ENCODE results near the gene WBP2. TPM values are rescaled to one million over a fixed set of nuclear protein-coding genes. Genes with fewer than 3 reads are reported as not detected.

Gene WBP2
- total RNA-seq, 2 experiments from 2014 or later: 65.0 to 68.7 TPM

DNA sequence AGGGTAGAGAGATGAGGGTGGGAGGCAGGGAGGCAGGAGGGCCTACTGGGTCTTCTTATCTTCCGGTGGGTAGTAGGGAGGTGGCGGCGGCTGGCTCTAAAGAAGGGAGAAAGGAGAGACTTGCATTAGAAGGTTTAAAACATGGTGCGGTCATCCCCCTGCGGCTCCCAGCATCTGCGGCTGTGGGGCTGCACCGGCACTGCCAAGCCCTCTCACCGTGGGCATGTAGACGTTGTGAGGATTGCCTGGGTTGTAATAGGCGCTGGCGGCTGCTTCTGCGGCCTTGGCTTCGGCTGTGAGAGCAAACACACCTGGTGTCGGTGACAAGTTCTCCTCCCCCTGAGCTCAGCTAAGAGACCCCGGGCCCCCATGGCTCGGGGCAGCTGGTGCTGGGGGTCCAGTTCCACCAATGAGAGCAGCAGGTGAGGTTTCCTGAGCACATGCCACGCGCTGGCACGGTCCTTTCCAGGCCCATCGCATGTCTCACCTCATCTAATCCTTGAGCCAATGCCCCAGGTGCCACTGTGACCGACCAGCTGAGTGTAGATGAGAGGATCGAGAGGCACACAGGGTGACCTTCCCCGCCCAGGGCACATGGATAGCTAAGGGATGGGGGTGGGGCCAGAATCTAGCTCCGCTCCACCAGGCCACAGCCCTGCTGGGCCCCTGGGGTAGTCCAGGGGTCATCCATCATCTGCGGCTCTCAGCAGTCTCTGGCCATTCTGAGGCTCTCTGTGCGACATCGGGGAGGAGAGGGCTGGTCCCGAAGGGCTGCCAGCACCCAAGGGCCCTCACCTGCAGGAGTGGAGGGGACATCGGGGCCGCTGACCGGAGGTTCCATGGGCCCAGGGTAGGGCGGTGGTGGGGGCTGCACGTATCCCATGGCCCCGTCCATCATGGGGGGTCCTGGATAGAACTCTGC lies 8.2 kb downstream of the WBP2 start:
- Mint-ChIP-seq H3K4me3 (no peak overlapping the region), H3K36me3 (ENCODE audit: low read depth) (peaks cover 11% of the 10 kb centered on the region), H3K9me3 (no peaks in the 10 kb centered on the region), H3K27me3 (ENCODE audit: low read depth) (no peaks in the 10 kb centered on the region), H3K27ac (no peak overlapping the region), H3K4me1 (ENCODE audit: low read depth) (peaks cover 21% of the 10 kb centered on the region)
- CTCF ChIA-PET: interaction anchor here (0.5 to 4.9 kb wide), 13 partner anchors 8 to 159 kb away, joined by 3 to 32 read pairs (median 7); partner anchors contain the start of genes GALK1 and WBP2
- no peak for DNase-seq
- intact Hi-C loops (cut with micrococcal nuclease): no loop called here

DNA sequence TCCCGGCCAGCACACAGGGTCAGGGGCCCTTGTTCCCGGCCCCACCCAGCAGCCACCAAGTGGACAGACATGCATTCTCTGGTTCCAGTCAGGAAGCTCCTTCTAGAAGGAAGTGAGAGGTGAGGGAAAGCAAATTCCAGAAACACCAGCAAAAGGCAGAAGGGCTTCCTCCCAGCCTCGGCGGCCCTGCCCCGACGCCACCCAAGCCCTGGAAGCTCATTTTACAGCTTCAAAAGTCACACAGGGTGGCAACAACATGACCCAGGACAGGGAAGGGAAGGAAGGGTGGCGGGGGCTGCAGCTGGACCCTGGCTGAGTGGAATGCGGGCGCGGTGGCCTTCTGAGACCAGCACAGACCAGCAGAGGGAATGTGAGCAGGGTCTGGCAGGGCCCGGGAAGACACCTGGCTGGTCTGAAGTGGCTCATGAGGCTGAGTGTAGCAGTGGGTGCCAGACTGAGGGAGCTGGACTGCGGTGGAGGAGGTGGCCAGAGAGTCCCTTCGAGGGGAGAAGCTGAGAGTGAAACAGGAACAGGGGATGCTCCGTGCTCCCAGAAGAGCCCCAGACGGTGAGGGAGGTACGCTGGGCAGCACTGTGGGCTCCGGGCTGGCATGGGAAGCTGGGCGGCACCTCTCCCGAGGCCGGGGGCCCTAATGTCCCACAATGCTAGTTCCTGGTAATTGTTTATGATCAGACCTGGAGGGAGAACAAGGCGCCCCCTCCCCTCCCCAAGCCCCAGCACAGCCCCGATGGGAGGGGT lies 9.0 kb downstream of the WBP2 start:
- CTCF ChIA-PET: interaction anchor here (1.4 to 4.9 kb wide), 9 partner anchors 9 to 93 kb away, joined by 3 to 32 read pairs (median 8); partner anchors contain the start of genes GALK1 and WBP2
- DNase-seq: no peak
- Mint-ChIP-seq H3K4me3 (no peak overlapping the region), H3K9me3 (no peaks in the 10 kb centered on the region), H3K27ac (peak overlapping the region; percentile 69), H3K4me1 (ENCODE audit: low read depth) (peaks cover 22% of the 10 kb centered on the region), H3K27me3 (ENCODE audit: low read depth) (no peaks in the 10 kb centered on the region), H3K36me3 (ENCODE audit: low read depth) (peaks cover 11% of the 10 kb centered on the region)
- intact Hi-C loops (cut with micrococcal nuclease): no loop called here

DNA sequence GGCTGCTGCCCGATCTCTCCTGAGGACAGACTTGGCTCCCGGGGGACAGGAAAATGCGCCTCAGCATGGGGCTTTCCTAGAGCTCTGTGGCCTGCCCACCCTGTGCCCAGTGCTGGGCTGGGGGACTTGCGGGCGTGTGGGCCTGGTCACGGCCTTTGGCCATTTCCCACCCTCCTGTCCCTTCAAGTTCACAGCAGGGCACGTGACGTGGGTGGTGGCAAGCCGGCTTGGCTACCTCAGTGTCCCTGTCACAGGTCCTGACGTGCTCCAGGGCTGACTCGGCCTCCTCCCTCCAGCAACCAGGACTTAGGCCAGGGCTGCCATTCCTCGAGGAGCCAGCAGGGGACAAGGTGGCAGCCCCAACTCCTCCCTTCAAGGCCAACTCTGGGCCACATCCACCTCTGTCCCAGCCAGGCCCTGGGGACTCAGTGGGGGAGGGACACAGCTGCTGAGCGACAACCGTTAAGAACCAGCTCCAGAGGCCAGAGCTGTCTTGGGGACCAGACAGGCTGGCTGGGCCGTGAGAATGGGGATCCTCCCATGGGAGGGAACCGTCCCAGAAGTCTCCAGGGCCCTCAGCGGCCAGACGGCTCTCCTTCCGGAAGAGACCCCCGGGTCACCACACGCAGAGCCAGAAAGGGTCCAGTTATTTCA lies 9.9 kb downstream of the WBP2 start:
- peak; percentile 76 for DNase-seq
- Mint-ChIP-seq H3K36me3 (ENCODE audit: low read depth) (peaks cover 13% of the 10 kb centered on the region), H3K4me3 (peak overlapping the region; percentile 95), H3K27ac (peak overlapping the region; percentile 72), H3K27me3 (ENCODE audit: low read depth) (no peaks in the 10 kb centered on the region), H3K9me3 (no peaks in the 10 kb centered on the region), H3K4me1 (ENCODE audit: low read depth) (peaks cover 22% of the 10 kb centered on the region)
- intact Hi-C loops (cut with micrococcal nuclease): no loop called here
- CTCF ChIA-PET: interaction anchor here (0.6 to 4.9 kb wide), 8 partner anchors 9 to 58 kb away, joined by 3 to 32 read pairs (median 6); partner anchors contain the start of genes TRIM65 and WBP2

DNA sequence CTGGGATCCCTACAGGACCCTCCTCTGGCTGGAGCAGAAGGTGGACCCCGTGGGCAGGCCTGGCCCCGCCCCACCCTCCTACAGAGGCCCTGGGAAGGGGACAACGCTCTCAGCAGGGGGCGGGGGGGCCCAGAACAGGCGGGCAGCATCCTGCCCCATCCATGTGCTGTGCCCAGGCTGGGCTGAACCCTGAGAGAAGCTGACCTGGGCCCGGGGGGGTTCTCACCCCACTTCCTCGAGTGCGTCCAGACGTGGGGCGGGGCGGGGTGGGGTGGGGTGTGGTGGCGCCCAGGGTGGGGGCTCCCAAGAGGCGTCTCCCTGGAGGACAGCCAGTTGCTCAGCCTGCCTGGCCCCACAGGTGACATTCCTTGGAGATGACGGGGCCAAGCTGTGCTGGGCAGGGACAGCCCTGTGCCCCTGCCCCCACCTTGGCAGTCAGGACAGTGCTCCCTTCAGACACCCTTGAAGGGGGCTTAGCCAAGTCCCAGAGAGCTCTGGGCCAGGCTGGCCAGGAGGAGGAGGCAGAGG lies 10.5 kb downstream of the WBP2 start:
- peaks cover 10% of the 10 kb centered on the region for H3K36me3 Mint-ChIP-seq (ENCODE audit: low read depth)
- peaks cover 22% of the 10 kb centered on the region for H3K4me1 Mint-ChIP-seq (ENCODE audit: low read depth)
- DNase-seq: no peak
- H3K4me3 Mint-ChIP-seq: peak overlapping the region; percentile 95
- CTCF ChIA-PET: interaction anchor here (0.6 to 4.9 kb wide), 8 partner anchors 8 to 72 kb away, joined by 3 to 32 read pairs (median 4); partner anchors contain the start of genes TRIM65 and WBP2
- H3K27ac Mint-ChIP-seq: peak overlapping the region; percentile 98
- H3K27me3 Mint-ChIP-seq (ENCODE audit: low read depth): no peaks in the 10 kb centered on the region
- intact Hi-C loops (cut with micrococcal nuclease): loop anchor here (1.0 kb wide), 2 partner anchors 60 to 65 kb away; partner anchors contain the start of gene UNK
- H3K9me3 Mint-ChIP-seq: no peaks in the 10 kb centered on the region

DNA sequence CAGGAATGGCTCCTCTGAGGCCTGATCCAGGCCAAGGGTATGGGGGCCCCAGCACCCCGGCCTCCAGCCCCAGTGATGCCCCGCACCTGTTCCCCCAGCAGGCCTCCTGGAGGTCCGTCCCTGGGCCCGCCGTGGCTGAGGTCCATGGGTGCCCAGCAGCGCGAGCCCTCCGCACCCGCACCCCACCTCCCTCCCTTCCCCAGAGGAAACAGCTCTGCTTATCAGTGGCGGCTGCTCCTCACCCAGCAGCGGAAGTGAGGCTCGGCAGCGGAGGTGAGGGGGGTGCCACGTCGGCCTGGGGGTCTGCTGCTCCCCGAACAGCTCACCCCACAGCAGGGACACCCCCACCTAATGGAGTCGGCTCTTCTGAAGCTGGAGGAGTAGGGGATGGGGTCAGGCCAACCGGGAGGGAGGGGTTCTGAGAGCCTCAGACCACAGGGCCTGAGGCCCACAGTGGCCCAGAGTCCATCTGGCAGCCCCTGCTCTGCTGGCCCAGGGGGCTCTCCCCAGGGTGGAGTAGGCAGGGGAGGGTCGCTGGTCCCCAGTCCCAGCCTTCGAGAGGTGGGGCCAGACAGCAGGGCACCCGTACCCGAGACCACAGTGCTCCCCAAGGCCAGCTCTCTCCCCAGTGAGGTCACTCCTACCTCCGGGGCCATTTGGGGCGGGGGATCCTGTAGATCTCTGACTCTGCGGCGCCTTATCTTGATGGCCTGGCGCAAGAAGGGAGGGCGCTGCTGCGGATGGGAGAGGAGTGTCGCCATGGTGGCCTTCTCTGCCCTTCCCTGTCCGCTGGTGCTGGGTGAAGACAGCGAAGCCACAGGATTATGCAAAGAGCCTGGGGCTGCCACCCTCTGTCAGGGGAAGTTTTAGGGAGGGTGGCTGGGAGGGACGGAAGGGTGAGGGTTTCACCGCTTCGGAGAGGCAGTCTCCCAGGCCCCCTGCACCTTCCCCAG lies 11.3 kb downstream of the WBP2 start, which contains the start of gene UNC13D:
TSS of gene UNC13D (minus strand) at position 828 of the 953 bp plus-strand sequence. CDS start at position 761, 67 bp downstream.
- CTCF ChIA-PET: interaction anchor here (0.5 to 4.9 kb wide), 4 partner anchors 11 to 72 kb away, joined by 3 to 32 read pairs (median 13); partner anchors contain the start of gene WBP2
- Mint-ChIP-seq H3K27me3 (ENCODE audit: low read depth) (no peaks in the 10 kb centered on the region), H3K9me3 (no peaks in the 10 kb centered on the region), H3K36me3 (ENCODE audit: low read depth) (peaks cover 13% of the 10 kb centered on the region), H3K4me1 (ENCODE audit: low read depth) (peaks cover 22% of the 10 kb centered on the region), H3K27ac (peak within 1 kb of the TSS; percentile 98), H3K4me3 (peak within 1 kb of the TSS; percentile 95)
- intact Hi-C loops (cut with micrococcal nuclease): loop anchor here (1.0 kb wide), 4 partner anchors 11 to 65 kb away; partner anchors contain the start of genes UNK and WBP2
- DNase-seq: peak; percentile 75

DNA sequence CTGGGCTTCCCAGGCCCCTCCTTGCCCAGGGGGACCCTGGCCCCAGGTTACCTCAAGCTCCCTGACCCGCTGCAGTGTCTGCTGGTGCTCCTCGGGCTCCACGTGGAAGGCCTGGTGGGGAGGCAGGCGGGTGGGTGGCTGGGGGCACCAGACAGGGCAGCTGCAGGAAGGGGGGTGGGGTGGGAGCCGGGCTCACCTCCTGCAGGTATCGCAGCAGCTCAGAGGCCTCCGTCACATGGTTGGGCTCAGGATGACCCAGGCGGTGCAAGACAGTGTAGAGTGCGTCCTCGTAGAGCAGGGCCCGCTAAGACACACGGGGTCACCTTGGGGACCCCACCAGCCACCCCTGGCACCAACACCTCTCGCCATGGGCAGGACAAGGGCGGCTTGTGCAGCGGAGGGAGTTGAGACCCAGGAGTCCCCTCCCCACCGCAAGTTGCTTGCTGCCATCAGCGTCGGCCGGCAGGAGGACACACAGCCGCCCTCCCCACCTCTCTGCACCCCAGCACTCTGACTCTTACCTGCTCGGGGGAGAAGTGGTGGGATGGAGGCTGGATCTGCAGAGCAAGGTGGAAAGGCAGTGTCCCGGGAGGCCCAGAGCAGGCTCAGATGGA lies 12.1 kb downstream of the WBP2 start:
- Mint-ChIP-seq H3K9me3 (no peaks in the 10 kb centered on the region), H3K4me3 (peak overlapping the region; percentile 95), H3K27ac (peak overlapping the region; percentile 98), H3K36me3 (ENCODE audit: low read depth) (peaks cover 19% of the 10 kb centered on the region), H3K27me3 (ENCODE audit: low read depth) (no peaks in the 10 kb centered on the region), H3K4me1 (ENCODE audit: low read depth) (peaks cover 19% of the 10 kb centered on the region)
- peak; percentile 38 for DNase-seq
- intact Hi-C loops (cut with micrococcal nuclease): loop anchor here (1.0 kb wide), 2 partner anchors 12 to 33 kb away; partner anchors contain the start of gene WBP2
- CTCF ChIA-PET: interaction anchor here (4.9 kb wide), 1 partner anchor 12 kb away, joined by 32 read pairs; the partner anchor contains the start of gene WBP2

DNA sequence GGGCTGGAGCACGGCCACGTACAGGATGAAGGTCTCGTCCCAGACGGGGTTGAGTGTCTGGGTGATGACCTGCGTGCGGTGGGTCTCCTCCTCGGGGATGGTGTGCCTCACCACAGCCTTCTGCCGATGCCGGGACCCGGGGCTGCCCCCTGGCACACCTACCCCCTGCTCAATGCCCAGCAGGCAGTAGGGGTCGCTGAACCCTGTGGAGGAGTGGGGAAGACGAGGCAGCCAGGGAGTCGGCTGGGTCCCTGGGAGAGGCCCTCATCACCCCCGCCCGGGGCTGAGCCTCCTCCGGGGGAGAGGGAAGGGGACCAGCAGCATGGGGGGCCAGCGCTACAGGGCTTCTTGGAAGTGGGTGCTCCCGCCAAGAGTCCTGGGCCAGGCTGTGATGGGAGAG lies 12.7 kb downstream of the WBP2 start:
- Mint-ChIP-seq H3K4me3 (peak overlapping the region; percentile 95), H3K27me3 (ENCODE audit: low read depth) (no peaks in the 10 kb centered on the region), H3K4me1 (ENCODE audit: low read depth) (peaks cover 21% of the 10 kb centered on the region), H3K9me3 (no peaks in the 10 kb centered on the region), H3K36me3 (ENCODE audit: low read depth) (peaks cover 15% of the 10 kb centered on the region), H3K27ac (no peak overlapping the region)
- CTCF ChIA-PET: no interaction called here
- no peak for DNase-seq
- intact Hi-C loops (cut with micrococcal nuclease): no loop called here

DNA sequence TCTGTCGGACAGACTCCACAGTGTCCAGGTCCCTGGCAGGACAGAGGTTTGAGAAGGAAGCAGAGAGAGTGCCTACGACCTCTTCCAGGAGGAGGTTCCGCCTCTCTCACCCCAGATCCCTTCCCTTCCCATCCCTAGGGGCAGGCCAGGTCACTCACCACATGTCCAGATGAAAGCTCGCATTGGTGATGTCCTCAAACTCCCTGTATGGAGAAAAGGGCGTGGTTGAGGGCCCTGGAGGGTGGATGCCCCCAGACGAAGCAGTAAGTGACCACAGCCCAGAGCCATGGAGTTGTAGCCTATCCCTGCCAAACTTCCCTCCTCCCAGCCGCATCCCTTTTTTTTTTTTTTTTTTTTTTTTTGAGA lies 14.4 kb downstream of the WBP2 start:
- Mint-ChIP-seq H3K4me1 (ENCODE audit: low read depth) (peaks cover 20% of the 10 kb centered on the region), H3K9me3 (no peaks in the 10 kb centered on the region), H3K36me3 (ENCODE audit: low read depth) (peaks cover 15% of the 10 kb centered on the region), H3K27ac (no peak overlapping the region), H3K4me3 (no peak overlapping the region), H3K27me3 (ENCODE audit: low read depth) (no peaks in the 10 kb centered on the region)
- CTCF ChIA-PET: interaction anchor here (0.5 to 2.1 kb wide), 7 partner anchors 8 to 535 kb away, joined by 3 to 7 read pairs (median 4); no protein-coding TSS in a partner anchor
- DNase-seq: no peak
- intact Hi-C loops (cut with micrococcal nuclease): no loop called here

DNA sequence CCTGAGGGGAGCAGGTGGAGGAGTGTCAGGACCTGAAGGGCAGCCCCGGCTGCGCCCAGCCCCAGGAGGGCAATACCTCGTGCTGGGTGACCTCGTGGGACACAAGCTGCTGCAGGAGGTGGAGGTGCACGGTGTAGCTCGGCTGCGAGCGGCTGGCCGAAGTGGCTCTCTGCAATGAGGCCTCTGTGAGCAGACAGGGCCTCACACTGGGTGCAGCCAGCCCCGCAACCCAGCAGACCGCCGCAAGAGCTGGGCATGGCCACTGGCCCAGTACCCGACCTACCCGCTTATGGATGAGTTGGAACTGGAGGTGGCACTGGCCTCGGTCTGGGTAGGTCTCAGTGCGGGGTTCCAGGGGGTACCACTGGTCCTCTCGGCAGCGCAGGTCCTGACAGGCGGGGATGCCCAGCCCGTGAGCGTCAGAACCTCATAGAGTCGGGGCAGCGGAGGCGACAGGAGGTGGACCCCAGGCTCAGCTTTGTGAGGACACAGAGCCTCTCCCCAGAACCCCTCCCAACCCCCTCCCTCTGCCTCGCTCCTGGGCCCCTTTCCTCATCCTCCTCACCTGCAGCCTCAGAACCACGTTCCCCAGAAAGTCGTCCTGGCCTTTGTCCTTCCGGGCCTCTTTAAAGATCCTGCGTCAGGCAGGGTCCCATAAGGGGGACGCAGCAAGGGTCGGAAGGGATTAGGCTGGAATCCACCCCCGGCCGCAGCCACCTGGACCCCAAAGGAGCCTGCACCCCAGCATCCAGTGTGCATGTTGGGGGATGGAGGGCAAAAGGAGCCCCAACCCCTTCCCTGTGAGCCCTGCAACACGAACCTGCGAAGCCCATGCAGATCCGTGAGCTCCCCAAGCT lies 15.0 kb downstream of the WBP2 start:
- CTCF ChIA-PET: interaction anchor here (0.5 to 2.1 kb wide), 8 partner anchors 9 to 878 kb away, joined by 3 to 7 read pairs (median 4); no protein-coding TSS in a partner anchor
- intact Hi-C loops (cut with micrococcal nuclease): no loop called here
- Mint-ChIP-seq H3K4me1 (ENCODE audit: low read depth) (peaks cover 17% of the 10 kb centered on the region), H3K4me3 (no peak overlapping the region), H3K36me3 (ENCODE audit: low read depth) (peaks cover 14% of the 10 kb centered on the region), H3K27ac (no peak overlapping the region), H3K27me3 (ENCODE audit: low read depth) (no peaks in the 10 kb centered on the region), H3K9me3 (no peaks in the 10 kb centered on the region)
- DNase-seq: no peak
